Urinary bladder (tissue), 4 donors: ENCODE results near the gene UTP4. TPM values are rescaled to one million over a fixed set of nuclear protein-coding genes. Genes with fewer than 3 reads are reported as not detected.

Experiments used
- DNase-seq: peaks from one replicate; pipeline ENCODE4 v3.0.0-alpha.2; 2015; ENCODE audit errors: extremely low spot score
- H3K27ac ChIP-seq: one replicate; pipeline ENCODE4 v1.5.1; 2013; ENCODE audit warnings: low read depth, mild to moderate bottlenecking, moderate library complexity
- H3K36me3 ChIP-seq: one replicate; pipeline ENCODE4 v1.6.1; 2013; ENCODE audit warnings: mild to moderate bottlenecking, moderate library complexity; ENCODE audit not compliant: insufficient read depth
- H3K4me1 ChIP-seq: one replicate; pipeline ENCODE4 v1.6.1; 2013; ENCODE audit warnings: mild to moderate bottlenecking, moderate library complexity; ENCODE audit not compliant: insufficient read depth
- H3K4me3 ChIP-seq: one replicate; pipeline ENCODE4 v1.5.1; 2013; ENCODE audit warnings: low read depth, low read length
- WGBS: extraction: QIAGEN DNeasy Blood & Tissue Kit; methylation state at CpG from one replicate; pipeline ENCODE4 v1.1.7; 2013; 5-methylcytosine and 5-hydroxymethylcytosine counted together
- polyA plus RNA-seq: library from polyadenylated mRNA; stranded (reverse); fragments of 200-250 nt; gene quantifications from one replicate; pipeline ENCODE4 v1.2.3, GENCODE V29; 2013
- small RNA-seq: library from RNA; depleted of rRNA; stranded (forward); fragments of <200 nt; gene quantifications from one replicate; pipeline ENCODE3, GENCODE V24; 2014
- total RNA-seq: library from RNA; depleted of rRNA; stranded (reverse); fragments of >200 nt; gene quantifications from one replicate; pipeline ENCODE4 v1.2.3, GENCODE V29; 2014
- donor health status: healthy with polysubstance abuse.
- donor health status: healthy.

The UTP4 gene
- total and polyA plus RNA-seq, 2 donors: 19.0 to 27.1 TPM

DNA sequence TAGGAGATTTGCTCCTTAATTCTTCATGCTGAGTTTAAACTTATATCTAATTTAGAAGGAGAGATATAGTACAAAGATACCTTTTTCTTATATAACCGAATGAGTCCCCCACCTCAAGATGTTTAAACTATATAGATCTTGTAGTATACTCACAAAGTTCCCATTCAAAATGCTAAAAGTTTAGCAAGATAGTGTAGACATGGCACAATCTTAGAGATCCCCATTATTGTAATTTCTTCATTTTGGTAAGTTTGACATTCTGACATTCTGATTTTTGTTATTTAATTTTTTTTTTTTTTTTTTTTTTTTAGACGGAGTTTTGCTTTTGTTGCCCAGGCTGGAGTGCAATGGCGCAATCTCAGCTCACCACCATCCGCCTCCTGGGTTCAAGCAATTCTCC is 77.3 kb downstream of the UTP4 start:
- no peaks in the 10 kb centered on the region for H3K36me3 ChIP-seq
- DNase-seq: no peak
- no peaks in the 10 kb centered on the region for H3K4me1 ChIP-seq
- H3K4me3 ChIP-seq: no peak overlapping the region
- 94% methylated on average over 4 of the region's 4 CpGs for WGBS
- H3K27ac ChIP-seq: no peak overlapping the region

GRCh38 chr16:69217433-69217832 is 85.0 kb downstream of the UTP4 start:
- 36% methylated on average over 1 of the region's 1 CpG for WGBS
- no peak overlapping the region for H3K27ac ChIP-seq
- DNase-seq: no peak
- no peaks in the 10 kb centered on the region for H3K4me1 ChIP-seq
- no peak overlapping the region for H3K4me3 ChIP-seq
- no peaks in the 10 kb centered on the region for H3K36me3 ChIP-seq

Small RNA genes within 50 kb of the gene (small RNA-seq; reads per million reads assigned to genes)
- gene RF00019 (not detected), gene RNU6-22P (not detected)

Other genes starting within 250 kb of the UTP4 start
- gene HAS3, start 27.0 kb upstream of the UTP4 start, total RNA-seq: 2.9 TPM
- gene HAS3, start 27.0 kb upstream of the UTP4 start, polyA plus RNA-seq: 13.0 TPM
- 67.9 TPM for gene CHTF8, start 61 bp upstream of the UTP4 start, total RNA-seq
- gene CHTF8, start 61 bp upstream of the UTP4 start, polyA plus RNA-seq: 76.5 TPM
- 53.3 TPM for gene SNTB2, start 54.5 kb downstream of the UTP4 start, total RNA-seq
- 12.9 TPM for gene SNTB2, start 54.5 kb downstream of the UTP4 start, polyA plus RNA-seq
- 15.7 TPM for gene VPS4A, start 178.7 kb downstream of the UTP4 start, total RNA-seq
- gene VPS4A, start 178.7 kb downstream of the UTP4 start, polyA plus RNA-seq: 36.7 TPM
- gene PDF, start 197.9 kb downstream of the UTP4 start, total RNA-seq: 4.7 TPM
- 6.7 TPM for gene PDF, start 197.9 kb downstream of the UTP4 start, polyA plus RNA-seq
- gene COG8, start 206.9 kb downstream of the UTP4 start, total RNA-seq: 31.5 TPM
- 25.4 TPM for gene COG8, start 206.9 kb downstream of the UTP4 start, polyA plus RNA-seq
- 16.0 TPM for gene NIP7, start 207.1 kb downstream of the UTP4 start, total RNA-seq
- 11.3 TPM for gene NIP7, start 207.1 kb downstream of the UTP4 start, polyA plus RNA-seq
- not detected for gene TMED6, start 219.1 kb downstream of the UTP4 start, total RNA-seq
- 0.09 TPM for gene TMED6, start 219.1 kb downstream of the UTP4 start, polyA plus RNA-seq